Muscle layer of duodenum (tissue), 2 donors: ENCODE results near the gene PDE9A.
"Not testable (repeated sequence)": the region's sequence is repeated elsewhere in the genome, so short reads cannot be mapped to it uniquely, and the experiment has no call there.

ENCODE experiments used
- H3K27ac ChIP-seq: one replicate; pipeline ENCODE4 v1.7.0; 2013; ENCODE audit warnings: mild to moderate bottlenecking, low read length
- H3K27me3 ChIP-seq: one replicate; pipeline ENCODE4 v1.7.0; 2013; ENCODE audit warnings: low read depth, mild to moderate bottlenecking, control low read depth, low read length
- H3K36me3 ChIP-seq, 2 donors: one replicate each; pipeline ENCODE4 v1.7.0; 2013; ENCODE audit warnings: low read length in 2 of 2, control low read depth in 1 of 2, mild to moderate bottlenecking in 1 of 2; ENCODE audit not compliant: insufficient read depth in 2 of 2, control insufficient read depth in 1 of 2
- H3K4me1 ChIP-seq, 2 donors: one replicate each; pipeline ENCODE4 v1.7.0; 2013; ENCODE audit warnings: low read length in 2 of 2, mild to moderate bottlenecking in 2 of 2, control low read depth in 1 of 2, moderate library complexity in 1 of 2; ENCODE audit not compliant: insufficient read depth in 2 of 2, control insufficient read depth in 1 of 2
- H3K4me3 ChIP-seq, 2 donors: one replicate each; pipeline ENCODE4 v1.7.0; 2013; ENCODE audit warnings: low read length in 2 of 2, low read depth in 1 of 2, mild to moderate bottlenecking in 1 of 2
- H3K9me3 ChIP-seq, 2 donors: one replicate each; pipeline ENCODE4 v1.7.0; 2013; ENCODE audit warnings: low read length in 2 of 2, control low read depth in 1 of 2, mild to moderate bottlenecking in 1 of 2; ENCODE audit not compliant: control insufficient read depth in 1 of 2
- donor health status: healthy.

PDE9A gene

GRCh38 chr21:42809577-42810475, 156.4 kb downstream of the PDE9A start:
- Histone ChIP-seq H3K27me3 (no peaks in the 10 kb centered on the region), H3K4me3 (no peak overlapping the region)

GRCh38 chr21:42811960-42812359, 158.5 kb downstream of the PDE9A start:
- H3K9me3 ChIP-seq = no peaks in the 10 kb centered on the region
- H3K27ac ChIP-seq = no peak overlapping the region
- no peaks in the 10 kb centered on the region for H3K27me3 ChIP-seq
- no peaks in the 10 kb centered on the region for H3K36me3 ChIP-seq
- no peak overlapping the region for H3K4me3 ChIP-seq
- no peaks in the 10 kb centered on the region for H3K4me1 ChIP-seq

More at GRCh38 chr21:42809577-42810475, 156.4 kb downstream of the PDE9A start:
- Histone ChIP-seq H3K9me3 (no peaks in the 10 kb centered on the region), H3K36me3 (no peaks in the 10 kb centered on the region), H3K27ac (no peak overlapping the region), H3K4me1 (no peaks in the 10 kb centered on the region)

- not testable (repeated sequence) for H3K4me1 ChIP-seq, H3K9me3 ChIP-seq, H3K36me3 ChIP-seq, H3K27ac ChIP-seq, H3K4me3 ChIP-seq, H3K27me3 ChIP-seq
Measured at GRCh38 chr21:42812528-42813241, 159.3 kb downstream of the PDE9A start.

GRCh38 chr21:42815217-42815616, 161.8 kb downstream of the PDE9A start:
- no peaks in the 10 kb centered on the region for H3K9me3 ChIP-seq
- H3K4me1 ChIP-seq = no peaks in the 10 kb centered on the region
- no peaks in the 10 kb centered on the region for H3K27me3 ChIP-seq
- H3K27ac ChIP-seq = no peak overlapping the region
- no peak overlapping the region for H3K4me3 ChIP-seq
- H3K36me3 ChIP-seq = no peaks in the 10 kb centered on the region

GRCh38 chr21:42818328-42818749, 164.9 kb downstream of the PDE9A start:
- no peaks in the 10 kb centered on the region for H3K9me3 ChIP-seq
- H3K4me3 ChIP-seq = no peak overlapping the region
- no peaks in the 10 kb centered on the region for H3K4me1 ChIP-seq
- no peaks in the 10 kb centered on the region for H3K27me3 ChIP-seq
- H3K27ac ChIP-seq = no peak overlapping the region
- H3K36me3 ChIP-seq = no peaks in the 10 kb centered on the region

GRCh38 chr21:42819861-42820615, 166.6 kb downstream of the PDE9A start:
- Histone ChIP-seq H3K27me3 (no peaks in the 10 kb centered on the region), H3K4me1 (no peaks in the 10 kb centered on the region)

GRCh38 chr21:42820616-42821465, 167.4 kb downstream of the PDE9A start:
- Histone ChIP-seq H3K27ac (no peak overlapping the region), H3K4me1 (no peaks in the 10 kb centered on the region), H3K9me3 (no peaks in the 10 kb centered on the region), H3K36me3 (no peaks in the 10 kb centered on the region), H3K4me3 (no peak overlapping the region), H3K27me3 (no peaks in the 10 kb centered on the region)

More at GRCh38 chr21:42819861-42820615, 166.6 kb downstream of the PDE9A start:
- Histone ChIP-seq H3K4me3 (no peak overlapping the region), H3K9me3 (no peaks in the 10 kb centered on the region), H3K27ac (no peak overlapping the region), H3K36me3 (no peaks in the 10 kb centered on the region)
